Superior temporal gyrus (tissue), 1 donor: ENCODE data around the gene RPL36AL.
"Not testable (repeated sequence)": the region's sequence is repeated elsewhere in the genome, so short reads cannot be mapped to it uniquely, and the experiment has no call there.

Experiments used
- DNase-seq: peaks from one replicate; pipeline ENCODE4 v3.0.0-alpha.2; 2016; ENCODE audit errors: extremely low spot score

Gene RPL36AL

GRCh38 chr14:49620182-49621113 is at the start of gene RPL36AL, which contains the start of gene MGAT2:
TSS of gene RPL36AL (minus strand) at chr14:49620626. CDS start at chr14:49619104, 1,522 bp downstream.
TSS of gene MGAT2 (plus strand) at chr14:49620799. CDS start at chr14:49621269, 470 bp downstream.
- DNase-seq = peak; percentile 99

- DNase-seq = no peak
Measured at GRCh38 chr14:49659526-49660455, 39.4 kb upstream of the RPL36AL start.

GRCh38 chr14:49657500-49657899 is 37.1 kb upstream of the RPL36AL start:
- not testable (repeated sequence) for DNase-seq

- DNase-seq = no peak
Measured at GRCh38 chr14:49654511-49654910, 34.1 kb upstream of the RPL36AL start.

- DNase-seq = no peak
Measured at GRCh38 chr14:49653508-49653907, 33.1 kb upstream of the RPL36AL start.

- no peak for DNase-seq
Measured at GRCh38 chr14:49642163-49642562, 21.7 kb upstream of the RPL36AL start.

- peak; percentile 58 for DNase-seq
Measured at GRCh38 chr14:49641697-49642129, 21.3 kb upstream of the RPL36AL start.

- DNase-seq = no peak
Measured at GRCh38 chr14:49640540-49641417, 20.4 kb upstream of the RPL36AL start.

GRCh38 chr14:49637534-49638078 is 17.2 kb upstream of the RPL36AL start:
- no peak for DNase-seq

GRCh38 chr14:49636866-49637265 is 16.4 kb upstream of the RPL36AL start:
- DNase-seq = no peak

- peak; percentile 40 for DNase-seq
Measured at GRCh38 chr14:49634547-49635334, 14.3 kb upstream of the RPL36AL start, which contains the start of gene DNAAF2. TSS of gene DNAAF2 (minus strand) at chr14:49635244. CDS start at chr14:49635149, 95 bp downstream.

- peak; percentile 94 for DNase-seq
Measured at GRCh38 chr14:49633640-49634546, 13.5 kb upstream of the RPL36AL start.

GRCh38 chr14:49623941-49624839 is 3.8 kb upstream of the RPL36AL start:
- DNase-seq = no peak

GRCh38 chr14:49623387-49623786 is 3.0 kb upstream of the RPL36AL start:
- DNase-seq = no peak

- peak; percentile 33 for DNase-seq
Measured at GRCh38 chr14:49622022-49622607, 1.7 kb upstream of the RPL36AL start.

GRCh38 chr14:49621114-49621881 is 872 bp upstream of the RPL36AL start:
- no peak for DNase-seq

- DNase-seq = no peak
Measured at GRCh38 chr14:49619730-49620129, 696 bp downstream of the RPL36AL start.
